Calu3 (cell line): ENCODE results near the gene NR5A1. TPM values are rescaled to one million over a fixed set of nuclear protein-coding genes. Genes with fewer than 3 reads are reported as not detected.

ENCODE experiments used
- BruUV-seq: library from RNA; stranded (reverse); fragments of 400-500 nt; replicated peaks from 2 replicates; lab custom pipeline; 2021; lab: Mats Ljungman, UMichigan
- CTCF ChIA-PET: fragments of 300-600 bp; sonication (Branson Sonifier 250); formaldehyde crosslinking; loops from one replicate; lab custom pipeline; 2022; ENCODE audit warnings: antibody characterized with exemption; lab: Charles Lee
- DNase-seq: peaks from one replicate; pipeline ENCODE4 v3.0.0; 2022
- H3K27ac Mint-ChIP-seq: one replicate; pipeline ENCODE4 v1.8.0; 2022; ENCODE audit warnings: mixed read lengths; ENCODE audit not compliant: unreplicated experiment
- H3K27me3 Mint-ChIP-seq: one replicate; pipeline ENCODE4 v1.8.0; 2022; ENCODE audit warnings: mixed read lengths; ENCODE audit not compliant: unreplicated experiment
- H3K36me3 Mint-ChIP-seq: one replicate; pipeline ENCODE4 v1.8.0; 2022; ENCODE audit warnings: mild to moderate bottlenecking, moderate library complexity, mixed read lengths; ENCODE audit not compliant: insufficient read depth, unreplicated experiment
- H3K4me1 Mint-ChIP-seq: one replicate; pipeline ENCODE4 v1.8.0; 2022; ENCODE audit warnings: mild to moderate bottlenecking, low read depth, mixed read lengths; ENCODE audit not compliant: unreplicated experiment
- H3K4me3 Mint-ChIP-seq: one replicate; pipeline ENCODE4 v1.8.0; 2022; ENCODE audit warnings: mild to moderate bottlenecking, low read depth, moderate library complexity, mixed read lengths; ENCODE audit not compliant: unreplicated experiment
- H3K9me3 Mint-ChIP-seq: one replicate; pipeline ENCODE4 v1.8.0; 2022; ENCODE audit warnings: low read depth, mixed read lengths; ENCODE audit not compliant: unreplicated experiment
- intact Hi-C: fragments of 100-400 bp; cut with micrococcal nuclease; formaldehyde crosslinking; loops from one replicate; pipeline ENCODE4 v1.10.0; 2022; ENCODE audit not compliant: unreplicated experiment
- total RNA-seq: library from RNA; stranded (reverse); gene quantifications from 2 replicates; pipeline ENCODE4 v1.2.3, GENCODE V29; 2022
- TF ChIP-seq, protein P1 (sequence below): fragments of 200-600 bp; IDR thresholded peaks from one replicate; pipeline ENCODE4 v1.8.0; 2022; ENCODE audit warnings: antibody characterized with exemption; ENCODE audit not compliant: unreplicated experiment

The NR5A1 gene
- total RNA-seq, 1 experiment from 2014 or later: not detected

DNA sequence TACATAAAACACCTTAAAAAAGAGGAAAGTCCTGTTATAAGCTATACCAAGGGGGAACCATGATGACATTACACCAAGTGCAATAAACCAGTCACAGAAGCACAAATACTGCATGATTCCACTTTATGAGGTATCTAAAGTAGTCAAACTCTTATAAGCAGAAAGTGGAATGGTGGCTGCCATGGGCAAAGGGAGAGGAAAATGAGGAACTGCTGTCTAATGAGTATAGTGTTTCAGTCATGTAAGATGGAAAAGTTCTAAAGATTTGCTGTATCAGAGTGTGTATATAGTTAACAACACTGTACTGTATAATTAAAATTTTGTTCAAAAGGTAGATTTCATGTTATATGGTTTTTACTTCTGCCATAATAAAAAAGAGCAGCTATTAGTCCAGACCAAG is 34.6 kb upstream of the NR5A1 start:
- Mint-ChIP-seq H3K27ac (no peak overlapping the region), H3K9me3 (no peaks in the 10 kb centered on the region), H3K4me1 (no peaks in the 10 kb centered on the region), H3K36me3 (no peaks in the 10 kb centered on the region), H3K4me3 (no peak overlapping the region), H3K27me3 (no peaks in the 10 kb centered on the region)
- DNase-seq: no peak
- intact Hi-C loops: no loop called here
- BruUV-seq: no TSS peak
- TF ChIP-seq, protein P1, sequence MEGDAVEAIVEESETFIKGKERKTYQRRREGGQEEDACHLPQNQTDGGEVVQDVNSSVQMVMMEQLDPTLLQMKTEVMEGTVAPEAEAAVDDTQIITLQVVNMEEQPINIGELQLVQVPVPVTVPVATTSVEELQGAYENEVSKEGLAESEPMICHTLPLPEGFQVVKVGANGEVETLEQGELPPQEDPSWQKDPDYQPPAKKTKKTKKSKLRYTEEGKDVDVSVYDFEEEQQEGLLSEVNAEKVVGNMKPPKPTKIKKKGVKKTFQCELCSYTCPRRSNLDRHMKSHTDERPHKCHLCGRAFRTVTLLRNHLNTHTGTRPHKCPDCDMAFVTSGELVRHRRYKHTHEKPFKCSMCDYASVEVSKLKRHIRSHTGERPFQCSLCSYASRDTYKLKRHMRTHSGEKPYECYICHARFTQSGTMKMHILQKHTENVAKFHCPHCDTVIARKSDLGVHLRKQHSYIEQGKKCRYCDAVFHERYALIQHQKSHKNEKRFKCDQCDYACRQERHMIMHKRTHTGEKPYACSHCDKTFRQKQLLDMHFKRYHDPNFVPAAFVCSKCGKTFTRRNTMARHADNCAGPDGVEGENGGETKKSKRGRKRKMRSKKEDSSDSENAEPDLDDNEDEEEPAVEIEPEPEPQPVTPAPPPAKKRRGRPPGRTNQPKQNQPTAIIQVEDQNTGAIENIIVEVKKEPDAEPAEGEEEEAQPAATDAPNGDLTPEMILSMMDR: no peak
- CTCF ChIA-PET: no interaction called here

DNA sequence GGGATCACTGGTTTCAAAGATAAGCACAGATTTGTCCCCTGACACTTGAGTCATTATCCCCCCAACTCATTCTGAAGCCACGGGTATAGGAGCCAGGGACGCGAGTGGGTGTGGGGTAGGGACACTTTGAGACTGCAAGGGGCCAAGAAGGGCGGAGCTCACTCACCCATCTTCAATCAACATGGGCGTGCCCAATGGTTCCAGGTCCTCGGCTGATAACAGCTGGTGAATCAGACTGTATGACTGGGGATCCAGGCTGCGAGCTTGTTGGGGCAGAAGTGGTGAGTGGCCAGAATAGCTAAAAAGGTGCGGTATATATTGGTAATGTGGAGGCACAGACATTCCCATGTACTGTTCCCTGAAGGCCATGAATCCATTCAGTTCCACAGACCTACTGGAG is 30.7 kb upstream of the NR5A1 start:
- no peak overlapping the region for H3K27ac Mint-ChIP-seq
- TF ChIP-seq, protein P1: no peak
- CTCF ChIA-PET: interaction anchor here (1.5 kb wide), 1 partner anchor 128 kb away, joined by 4 read pairs; no protein-coding TSS in a partner anchor
- intact Hi-C loops: loop anchor here (2.0 kb wide), 1 partner anchor 119 kb away; no protein-coding TSS in a partner anchor
- no peak overlapping the region for H3K4me3 Mint-ChIP-seq
- H3K4me1 Mint-ChIP-seq: no peaks in the 10 kb centered on the region
- no peaks in the 10 kb centered on the region for H3K36me3 Mint-ChIP-seq
- H3K27me3 Mint-ChIP-seq: no peaks in the 10 kb centered on the region
- DNase-seq: no peak
- no peaks in the 10 kb centered on the region for H3K9me3 Mint-ChIP-seq
- no TSS peak for BruUV-seq

DNA sequence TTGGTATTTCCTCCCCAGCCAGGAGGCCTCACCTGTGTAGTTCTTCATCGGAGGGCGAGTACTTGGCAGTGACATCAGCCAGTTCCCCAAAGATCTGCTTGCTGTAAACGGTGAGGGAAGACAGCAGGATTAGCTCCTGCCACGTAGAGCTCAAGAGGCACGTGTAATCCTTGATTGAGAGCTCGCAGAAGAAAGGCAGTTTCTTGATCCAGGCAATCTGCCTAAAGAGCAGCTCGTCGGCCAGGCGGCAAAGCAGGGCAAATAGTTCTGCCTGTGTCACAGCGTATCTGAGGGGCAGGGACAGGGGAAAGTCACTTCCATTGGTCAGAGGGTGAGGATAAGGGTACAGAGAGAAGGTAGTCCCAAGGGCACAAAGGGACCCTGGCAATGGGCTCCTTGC is 28.6 kb upstream of the NR5A1 start:
- Mint-ChIP-seq H3K27me3 (no peaks in the 10 kb centered on the region), H3K9me3 (no peaks in the 10 kb centered on the region), H3K4me1 (no peaks in the 10 kb centered on the region), H3K27ac (no peak overlapping the region), H3K4me3 (no peak overlapping the region), H3K36me3 (no peaks in the 10 kb centered on the region)
- intact Hi-C loops: loop anchor here (2.0 kb wide), 1 partner anchor 117 kb away; no protein-coding TSS in a partner anchor
- TF ChIP-seq, protein P1: no peak
- CTCF ChIA-PET: no interaction called here
- BruUV-seq: no TSS peak
- no peak for DNase-seq

DNA sequence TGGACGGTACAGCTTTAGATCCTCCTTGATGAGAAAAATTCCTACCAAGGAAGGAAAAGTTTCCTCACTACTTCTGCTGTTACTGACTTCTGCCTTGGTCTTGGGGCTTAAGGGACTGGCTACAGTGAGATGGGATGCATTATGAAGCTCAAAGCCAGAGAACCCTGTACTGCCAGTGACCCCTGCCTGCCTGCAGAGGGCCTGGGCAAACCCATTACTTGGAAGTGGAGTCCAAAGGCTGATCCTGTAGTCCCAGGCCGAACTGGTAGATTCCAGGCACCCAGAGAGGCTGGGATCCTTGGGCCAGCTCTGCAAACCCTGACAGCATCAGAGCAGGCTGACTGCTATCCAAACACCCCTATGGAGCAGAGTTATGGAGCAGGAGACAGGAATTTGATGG is 25.7 kb upstream of the NR5A1 start:
- no peak overlapping the region for H3K4me3 Mint-ChIP-seq
- BruUV-seq: no TSS peak
- TF ChIP-seq, protein P1: no peak
- no peak overlapping the region for H3K27ac Mint-ChIP-seq
- H3K9me3 Mint-ChIP-seq: no peaks in the 10 kb centered on the region
- no peaks in the 10 kb centered on the region for H3K36me3 Mint-ChIP-seq
- intact Hi-C loops: no loop called here
- H3K4me1 Mint-ChIP-seq: peaks cover under 1% of the 10 kb centered on the region
- H3K27me3 Mint-ChIP-seq: no peaks in the 10 kb centered on the region
- no peak for DNase-seq
- CTCF ChIA-PET: no interaction called here
